HepG2 (cell line): ENCODE measurements around the gene SGF29. TPM values are rescaled to one million over a fixed set of nuclear protein-coding genes. Genes with fewer than 3 reads are reported as not detected.

Experiments used
- AKAP8 ChIP-seq: sonication (generic); formaldehyde crosslinking; IDR thresholded peaks from 2 replicates; pipeline ENCODE4 v1.5.1; 2020; ENCODE audit warnings: mild to moderate bottlenecking, missing genetic modification reagents
- ATM ChIP-seq: fragments of 450-650 bp; IDR thresholded peaks from 2 replicates; pipeline ENCODE4 v1.7.1; 2017; ENCODE audit warnings: mild to moderate bottlenecking, borderline replicate concordance
- EED ChIP-seq: sonication (generic); formaldehyde crosslinking; IDR thresholded peaks from 2 replicates; pipeline ENCODE4 v1.5.0; 2020; ENCODE audit warnings: mild to moderate bottlenecking, missing genetic modification reagents
- HOXA5 ChIP-seq: sonication (generic); formaldehyde crosslinking; IDR thresholded peaks from 2 replicates; pipeline ENCODE4 v1.4.0; 2020; ENCODE audit warnings: missing genetic modification reagents
- ISL2 ChIP-seq: sonication (generic); formaldehyde crosslinking; IDR thresholded peaks from 2 replicates; pipeline ENCODE4 v1.5.0; 2020; ENCODE audit warnings: missing genetic modification reagents
- NCOR1 ChIP-seq: fragments of 200-600 bp; sonication (generic); IDR thresholded peaks from 2 replicates; pipeline ENCODE4 v1.7.0; 2017; ENCODE audit warnings: antibody characterized with exemption, low read length, borderline replicate concordance
- PHF8 ChIP-seq: sonication (generic); formaldehyde crosslinking; IDR thresholded peaks from 2 replicates; pipeline ENCODE4 v1.5.0; 2020; ENCODE audit warnings: missing genetic modification reagents
- SMC3 ChIP-seq: IDR thresholded peaks from 2 replicates; pipeline ENCODE4 v1.6.1; 2011; ENCODE audit warnings: low read length, improper control_type of control experiment
- TGIF2 ChIP-seq: IDR thresholded peaks from 2 replicates; pipeline ENCODE4 v1.6.1; 2016; ENCODE audit warnings: control low read depth, missing compliant biosample characterization
- ZFX ChIP-seq: sonication (generic); formaldehyde crosslinking; IDR thresholded peaks from 2 replicates; pipeline ENCODE4 v1.4.0; 2020; ENCODE audit warnings: mild to moderate bottlenecking, low read depth, missing genetic modification reagents, moderate library complexity
- ZFY ChIP-seq: sonication (generic); formaldehyde crosslinking; IDR thresholded peaks from 2 replicates; pipeline ENCODE4 v1.4.0; 2020; ENCODE audit warnings: missing genetic modification reagents
- ZFYVE20 ChIP-seq: sonication (generic); formaldehyde crosslinking; IDR thresholded peaks from 2 replicates; pipeline ENCODE4 v1.8.0; 2023; ENCODE audit warnings: low read depth, mild to moderate bottlenecking, moderate library complexity, missing genetic modification reagents, borderline replicate concordance
- ZNF335 ChIP-seq: sonication (generic); formaldehyde crosslinking; IDR thresholded peaks from 2 replicates; pipeline ENCODE4 v1.4.0; 2020; ENCODE audit warnings: missing genetic modification reagents
- ZNF543 ChIP-seq: sonication (generic); formaldehyde crosslinking; IDR thresholded peaks from 2 replicates; pipeline ENCODE4 v1.4.0; 2020; ENCODE audit warnings: mild to moderate bottlenecking, missing genetic modification reagents
- ZNF569 ChIP-seq: sonication (generic); formaldehyde crosslinking; IDR thresholded peaks from 2 replicates; pipeline ENCODE4 v1.5.0; 2020; ENCODE audit warnings: mild to moderate bottlenecking, missing genetic modification reagents, moderate library complexity, borderline replicate concordance
- ZNF674 ChIP-seq: sonication (generic); formaldehyde crosslinking; IDR thresholded peaks from 2 replicates; pipeline ENCODE4 v1.5.0; 2020; ENCODE audit warnings: low read depth, mild to moderate bottlenecking, missing genetic modification reagents
- polyA plus RNA-seq, 8 experiments: library from polyadenylated mRNA; depleted of rRNA in 3 of 8; stranded (reverse) in 7 of 8; unstranded in 1 of 8; fragments of >200 nt; fragmentation: Illumina TruSeq in 4 of 8; extraction: Trizol in 4 of 8; gene quantifications; 2 replicates each; pipeline versions ENCODE4 v1.2.1 to v1.2.3, GENCODE V29; 2011 to 2016; ENCODE audit warnings: low read depth in 4 of 8, missing spikeins in 1 of 8, mixed read lengths in 1 of 8; ENCODE audit not compliant: insufficient read depth in 1 of 8
- total RNA-seq, 5 experiments: library from RNA; depleted of rRNA; stranded (reverse); fragments of >200 nt; fragmentation: Illumina TruSeq; extraction: Trizol; gene quantifications; 2 replicates each; pipeline ENCODE4 v1.2.3, GENCODE V29; 2016; ENCODE audit warnings: low read depth in 1 of 5
- TF ChIP-seq, protein P1 (sequence below): sonication (generic); formaldehyde crosslinking; IDR thresholded peaks from 2 replicates; pipeline ENCODE4 v1.4.0; 2020; ENCODE audit warnings: missing genetic modification reagents, borderline replicate concordance
- TF ChIP-seq, protein P2 (sequence below): sonication (generic); formaldehyde crosslinking; IDR thresholded peaks from 2 replicates; pipeline ENCODE4 v1.4.0; 2020; ENCODE audit warnings: missing genetic modification reagents, borderline replicate concordance
- TF ChIP-seq, protein P3 (sequence below): sonication (generic); formaldehyde crosslinking; IDR thresholded peaks from 2 replicates; pipeline ENCODE4 v1.4.0; 2020; ENCODE audit warnings: missing genetic modification reagents
- TF ChIP-seq, protein P4 (sequence below): sonication (generic); formaldehyde crosslinking; conservative IDR thresholded peaks from 2 replicates; pipeline ENCODE4 v1.4.0; 2020; ENCODE audit warnings: missing genetic modification reagents

SGF29 gene
- total and polyA plus RNA-seq, 2 of the 13 experiments (the other 11 are each of a cell fraction or from before 2014, with no cell fraction given), result 5.0 to 29.4 TPM

DNA sequence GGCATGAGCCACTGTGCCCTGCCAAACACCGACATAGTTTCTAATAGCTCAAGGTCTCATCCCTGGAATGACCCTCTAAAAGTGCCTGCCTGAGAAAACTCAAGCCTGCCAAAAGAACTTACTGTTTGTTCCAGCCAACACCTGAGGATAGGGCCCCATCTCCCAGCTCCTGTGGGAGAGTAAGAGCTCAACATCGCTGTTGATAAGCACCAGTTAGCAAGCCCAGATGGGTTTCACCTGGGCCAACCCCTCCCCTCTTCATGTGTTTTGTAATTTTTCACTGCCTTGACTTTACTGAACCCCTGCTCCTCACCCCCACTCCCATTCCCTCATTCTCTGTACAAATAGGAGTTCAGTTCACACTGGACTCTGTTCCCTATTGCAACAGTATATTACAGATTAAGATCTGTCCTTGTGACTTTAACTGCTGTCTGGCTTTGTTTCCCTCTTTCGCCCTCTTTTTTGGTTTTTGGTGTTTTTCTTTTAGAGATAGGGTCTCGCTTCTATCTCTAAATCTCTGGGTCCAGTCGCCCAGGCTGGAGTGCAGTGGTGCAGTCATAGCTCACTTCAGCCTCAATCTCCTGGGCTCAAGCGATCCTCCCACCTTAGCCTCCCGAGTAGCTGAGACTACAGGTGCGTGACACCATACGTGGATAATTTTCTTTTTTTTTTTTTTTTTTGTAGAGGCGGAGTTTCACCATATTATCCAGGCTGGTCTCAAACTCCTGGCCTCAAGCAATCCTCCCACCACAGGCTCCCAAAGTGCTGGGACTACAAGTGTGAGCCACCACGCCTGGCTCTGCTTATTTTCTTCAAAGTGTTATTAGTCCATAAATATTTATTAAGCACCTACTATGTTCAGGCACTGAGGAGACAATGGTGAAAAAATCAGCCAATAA lies 27.3 kb upstream of the SGF29 start (continued):
- no peak for TF ChIP-seq ZNF569 (CRISPR knock-in tag)
- TF ChIP-seq TGIF2, result 0 out of 2 replicates have a peak, but pooled peaks have one; percentile 46
- peak; percentile 87; the same call in 1 of the 2 replicates for TF ChIP-seq HOXA5 (CRISPR knock-in tag)
- TF ChIP-seq EED (CRISPR knock-in tag), result no peak
- TF ChIP-seq, protein P1, sequence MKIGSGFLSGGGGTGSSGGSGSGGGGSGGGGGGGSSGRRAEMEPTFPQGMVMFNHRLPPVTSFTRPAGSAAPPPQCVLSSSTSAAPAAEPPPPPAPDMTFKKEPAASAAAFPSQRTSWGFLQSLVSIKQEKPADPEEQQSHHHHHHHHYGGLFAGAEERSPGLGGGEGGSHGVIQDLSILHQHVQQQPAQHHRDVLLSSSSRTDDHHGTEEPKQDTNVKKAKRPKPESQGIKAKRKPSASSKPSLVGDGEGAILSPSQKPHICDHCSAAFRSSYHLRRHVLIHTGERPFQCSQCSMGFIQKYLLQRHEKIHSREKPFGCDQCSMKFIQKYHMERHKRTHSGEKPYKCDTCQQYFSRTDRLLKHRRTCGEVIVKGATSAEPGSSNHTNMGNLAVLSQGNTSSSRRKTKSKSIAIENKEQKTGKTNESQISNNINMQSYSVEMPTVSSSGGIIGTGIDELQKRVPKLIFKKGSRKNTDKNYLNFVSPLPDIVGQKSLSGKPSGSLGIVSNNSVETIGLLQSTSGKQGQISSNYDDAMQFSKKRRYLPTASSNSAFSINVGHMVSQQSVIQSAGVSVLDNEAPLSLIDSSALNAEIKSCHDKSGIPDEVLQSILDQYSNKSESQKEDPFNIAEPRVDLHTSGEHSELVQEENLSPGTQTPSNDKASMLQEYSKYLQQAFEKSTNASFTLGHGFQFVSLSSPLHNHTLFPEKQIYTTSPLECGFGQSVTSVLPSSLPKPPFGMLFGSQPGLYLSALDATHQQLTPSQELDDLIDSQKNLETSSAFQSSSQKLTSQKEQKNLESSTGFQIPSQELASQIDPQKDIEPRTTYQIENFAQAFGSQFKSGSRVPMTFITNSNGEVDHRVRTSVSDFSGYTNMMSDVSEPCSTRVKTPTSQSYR (CRISPR knock-in tag), result peak; percentile 96
- peak; percentile 94 for TF ChIP-seq ISL2 (CRISPR knock-in tag)
- TF ChIP-seq PHF8 (CRISPR knock-in tag), result no peak; the same call in 1 of the 2 replicates
- peak; percentile 99 for TF ChIP-seq NCOR1
- TF ChIP-seq, protein P2, sequence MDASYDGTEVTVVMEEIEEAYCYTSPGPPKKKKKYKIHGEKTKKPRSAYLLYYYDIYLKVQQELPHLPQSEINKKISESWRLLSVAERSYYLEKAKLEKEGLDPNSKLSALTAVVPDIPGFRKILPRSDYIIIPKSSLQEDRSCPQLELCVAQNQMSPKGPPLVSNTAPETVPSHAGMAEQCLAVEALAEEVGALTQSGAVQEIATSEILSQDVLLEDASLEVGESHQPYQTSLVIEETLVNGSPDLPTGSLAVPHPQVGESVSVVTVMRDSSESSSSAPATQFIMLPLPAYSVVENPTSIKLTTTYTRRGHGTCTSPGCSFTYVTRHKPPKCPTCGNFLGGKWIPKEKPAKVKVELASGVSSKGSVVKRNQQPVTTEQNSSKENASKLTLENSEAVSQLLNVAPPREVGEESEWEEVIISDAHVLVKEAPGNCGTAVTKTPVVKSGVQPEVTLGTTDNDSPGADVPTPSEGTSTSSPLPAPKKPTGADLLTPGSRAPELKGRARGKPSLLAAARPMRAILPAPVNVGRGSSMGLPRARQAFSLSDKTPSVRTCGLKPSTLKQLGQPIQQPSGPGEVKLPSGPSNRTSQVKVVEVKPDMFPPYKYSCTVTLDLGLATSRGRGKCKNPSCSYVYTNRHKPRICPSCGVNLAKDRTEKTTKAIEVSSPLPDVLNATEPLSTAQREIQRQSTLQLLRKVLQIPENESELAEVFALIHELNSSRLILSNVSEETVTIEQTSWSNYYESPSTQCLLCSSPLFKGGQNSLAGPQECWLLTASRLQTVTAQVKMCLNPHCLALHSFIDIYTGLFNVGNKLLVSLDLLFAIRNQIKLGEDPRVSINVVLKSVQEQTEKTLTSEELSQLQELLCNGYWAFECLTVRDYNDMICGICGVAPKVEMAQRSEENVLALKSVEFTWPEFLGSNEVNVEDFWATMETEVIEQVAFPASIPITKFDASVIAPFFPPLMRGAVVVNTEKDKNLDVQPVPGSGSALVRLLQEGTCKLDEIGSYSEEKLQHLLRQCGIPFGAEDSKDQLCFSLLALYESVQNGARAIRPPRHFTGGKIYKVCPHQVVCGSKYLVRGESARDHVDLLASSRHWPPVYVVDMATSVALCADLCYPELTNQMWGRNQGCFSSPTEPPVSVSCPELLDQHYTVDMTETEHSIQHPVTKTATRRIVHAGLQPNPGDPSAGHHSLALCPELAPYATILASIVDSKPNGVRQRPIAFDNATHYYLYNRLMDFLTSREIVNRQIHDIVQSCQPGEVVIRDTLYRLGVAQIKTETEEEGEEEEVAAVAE, result no peak
- no peak for TF ChIP-seq ZFYVE20 (CRISPR knock-in tag)
- TF ChIP-seq AKAP8 (CRISPR knock-in tag), result peak; percentile 56; the same call in 1 of the 2 replicates
- no peak for TF ChIP-seq ZNF674 (CRISPR knock-in tag)
- TF ChIP-seq ZNF543, result peak; percentile 72; the same call in 1 of the 2 replicates
- no peak for TF ChIP-seq ATM
- TF ChIP-seq, protein P3, sequence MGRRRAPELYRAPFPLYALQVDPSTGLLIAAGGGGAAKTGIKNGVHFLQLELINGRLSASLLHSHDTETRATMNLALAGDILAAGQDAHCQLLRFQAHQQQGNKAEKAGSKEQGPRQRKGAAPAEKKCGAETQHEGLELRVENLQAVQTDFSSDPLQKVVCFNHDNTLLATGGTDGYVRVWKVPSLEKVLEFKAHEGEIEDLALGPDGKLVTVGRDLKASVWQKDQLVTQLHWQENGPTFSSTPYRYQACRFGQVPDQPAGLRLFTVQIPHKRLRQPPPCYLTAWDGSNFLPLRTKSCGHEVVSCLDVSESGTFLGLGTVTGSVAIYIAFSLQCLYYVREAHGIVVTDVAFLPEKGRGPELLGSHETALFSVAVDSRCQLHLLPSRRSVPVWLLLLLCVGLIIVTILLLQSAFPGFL, result 0 out of 2 replicates have a peak, but pooled peaks have one; percentile 44
- TF ChIP-seq ZFX (CRISPR knock-in tag), result peak; percentile 55; the same call in 1 of the 2 replicates
- TF ChIP-seq SMC3, result peak; percentile 23; the same call in 1 of the 2 replicates
- TF ChIP-seq ZFY (CRISPR knock-in tag), result 0 out of 2 replicates have a peak, but pooled peaks have one; percentile 37
- TF ChIP-seq ZNF335, result peak; percentile 74; the same call in 1 of the 2 replicates
- TF ChIP-seq, protein P4, sequence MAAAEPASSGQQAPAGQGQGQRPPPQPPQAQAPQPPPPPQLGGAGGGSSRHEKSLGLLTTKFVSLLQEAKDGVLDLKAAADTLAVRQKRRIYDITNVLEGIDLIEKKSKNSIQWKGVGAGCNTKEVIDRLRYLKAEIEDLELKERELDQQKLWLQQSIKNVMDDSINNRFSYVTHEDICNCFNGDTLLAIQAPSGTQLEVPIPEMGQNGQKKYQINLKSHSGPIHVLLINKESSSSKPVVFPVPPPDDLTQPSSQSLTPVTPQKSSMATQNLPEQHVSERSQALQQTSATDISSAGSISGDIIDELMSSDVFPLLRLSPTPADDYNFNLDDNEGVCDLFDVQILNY (CRISPR knock-in tag), result no peak
